Mucosa of stomach (tissue), 1 donor: ENCODE results near the gene STARD3.

Experiments
- H3K27me3 ChIP-seq: one replicate; pipeline ENCODE4 v1.7.0; 2013; ENCODE audit warnings: mild to moderate bottlenecking, low read length; ENCODE audit not compliant: control insufficient read depth, insufficient read depth
- H3K36me3 ChIP-seq: one replicate; pipeline ENCODE4 v1.7.0; 2013; ENCODE audit warnings: low read length; ENCODE audit not compliant: control insufficient read depth, insufficient read depth
- H3K4me1 ChIP-seq: one replicate; pipeline ENCODE4 v1.7.0; 2013; ENCODE audit warnings: mild to moderate bottlenecking, low read length; ENCODE audit not compliant: control insufficient read depth, insufficient read depth
- H3K4me3 ChIP-seq: one replicate; pipeline ENCODE4 v1.7.0; 2013; ENCODE audit warnings: low read length
- H3K9ac ChIP-seq: one replicate; pipeline ENCODE4 v1.7.0; 2013; ENCODE audit warnings: mild to moderate bottlenecking, low read length, moderate library complexity
- H3K9me3 ChIP-seq: one replicate; pipeline ENCODE4 v1.7.0; 2013; ENCODE audit warnings: mild to moderate bottlenecking, low read length, moderate library complexity; ENCODE audit not compliant: control insufficient read depth
- donor health status: Pancreatic carcinoma.

STARD3 gene

DNA sequence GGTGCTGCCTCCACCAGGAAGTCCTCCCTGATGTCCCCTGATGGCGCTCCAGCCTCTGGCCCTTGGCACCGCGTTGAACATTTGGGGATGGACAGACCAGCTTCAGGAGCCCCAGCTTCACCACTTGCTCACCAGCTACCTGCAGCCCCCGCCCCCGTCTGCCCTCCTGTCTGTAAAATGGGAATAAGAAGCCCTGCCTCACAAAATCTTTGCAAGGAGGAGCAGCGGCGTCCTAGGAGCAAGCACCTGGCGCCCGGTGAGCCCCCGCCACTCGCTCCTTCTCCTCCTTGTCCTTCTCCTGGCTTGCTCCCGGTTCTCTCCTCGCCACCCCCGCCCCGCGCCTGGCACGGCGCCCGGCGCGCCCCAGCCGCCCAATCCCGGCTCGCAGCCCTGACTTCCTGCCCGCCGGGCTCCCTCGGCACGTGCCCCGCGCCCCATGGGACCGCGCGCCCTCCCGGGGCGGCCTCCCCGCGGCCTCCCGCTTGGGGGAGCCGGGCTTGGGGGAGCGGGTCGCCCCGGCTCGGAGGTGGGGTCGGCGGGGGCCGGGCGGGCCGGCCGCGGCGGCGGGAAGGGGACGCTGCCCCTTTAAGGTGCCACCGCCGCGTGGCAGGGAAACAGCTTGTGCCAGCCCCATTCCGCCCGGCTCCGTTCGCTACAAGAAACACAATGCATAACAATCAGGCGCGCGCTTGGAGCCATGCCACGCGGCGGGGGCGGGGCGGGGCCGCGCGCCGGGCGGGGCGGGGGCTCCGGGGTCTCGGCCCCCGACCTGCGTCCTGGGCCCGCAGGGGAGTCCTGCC, 19.3 kb upstream of the STARD3 start:
- H3K9ac ChIP-seq = peak overlapping the region; percentile 68
- no peaks in the 10 kb centered on the region for H3K9me3 ChIP-seq
- H3K4me1 ChIP-seq = peaks cover 14% of the 10 kb centered on the region
- no peaks in the 10 kb centered on the region for H3K36me3 ChIP-seq
- H3K4me3 ChIP-seq = no peak overlapping the region
- H3K27me3 ChIP-seq = peaks cover 18% of the 10 kb centered on the region

GRCh38 chr17:39618246-39618913, 18.6 kb upstream of the STARD3 start:
- Histone ChIP-seq H3K9me3 (no peaks in the 10 kb centered on the region), H3K36me3 (no peaks in the 10 kb centered on the region), H3K27me3 (peaks cover 11% of the 10 kb centered on the region), H3K4me1 (peaks cover 18% of the 10 kb centered on the region), H3K9ac (peak overlapping the region; percentile 68), H3K4me3 (peak overlapping the region; percentile 31)

DNA sequence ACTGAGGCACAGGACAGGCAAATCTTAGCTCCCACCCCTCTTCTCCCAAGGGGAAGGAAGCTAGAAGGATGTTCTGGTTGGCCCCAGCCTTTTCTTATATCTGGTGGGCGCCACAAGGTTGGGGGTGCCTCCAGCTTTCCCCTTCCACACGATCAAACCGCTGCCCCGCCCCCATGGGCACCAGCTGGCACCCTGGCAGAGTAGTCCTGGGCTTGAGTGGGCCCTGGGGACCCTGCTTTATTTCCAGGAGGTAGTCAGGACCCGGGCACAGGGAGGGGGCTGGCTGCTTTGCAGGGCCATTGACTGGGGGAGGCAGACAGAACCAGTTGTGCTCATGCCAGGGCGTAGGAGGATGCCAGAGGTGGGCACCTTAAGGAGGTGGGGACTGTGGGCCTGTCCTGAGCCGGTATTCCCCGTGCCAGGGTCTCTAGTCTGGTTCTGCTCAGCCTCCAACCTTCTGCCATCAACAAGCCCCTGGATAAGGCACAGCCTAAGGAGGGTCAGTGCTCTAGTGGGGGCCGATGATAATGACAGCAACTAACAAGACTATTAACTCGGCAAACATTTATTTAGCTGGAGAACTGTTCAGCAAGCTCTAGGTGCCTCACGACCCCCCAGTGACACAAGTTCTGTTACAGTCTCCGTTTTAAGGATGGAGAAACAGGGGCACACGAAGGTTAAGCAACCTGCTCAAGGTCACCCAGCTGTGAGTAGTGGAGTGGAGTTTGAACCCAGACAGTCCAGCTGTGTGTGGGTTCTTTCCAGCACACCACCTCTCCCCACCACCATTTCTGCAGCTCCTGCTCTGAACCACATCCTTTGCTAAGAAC, 17.8 kb upstream of the STARD3 start:
- peaks cover 24% of the 10 kb centered on the region for H3K4me1 ChIP-seq
- H3K27me3 ChIP-seq = peaks cover 7% of the 10 kb centered on the region
- no peaks in the 10 kb centered on the region for H3K36me3 ChIP-seq
- H3K9me3 ChIP-seq = no peaks in the 10 kb centered on the region
- peak overlapping the region; percentile 68 for H3K9ac ChIP-seq
- peak overlapping the region; percentile 31 for H3K4me3 ChIP-seq

DNA sequence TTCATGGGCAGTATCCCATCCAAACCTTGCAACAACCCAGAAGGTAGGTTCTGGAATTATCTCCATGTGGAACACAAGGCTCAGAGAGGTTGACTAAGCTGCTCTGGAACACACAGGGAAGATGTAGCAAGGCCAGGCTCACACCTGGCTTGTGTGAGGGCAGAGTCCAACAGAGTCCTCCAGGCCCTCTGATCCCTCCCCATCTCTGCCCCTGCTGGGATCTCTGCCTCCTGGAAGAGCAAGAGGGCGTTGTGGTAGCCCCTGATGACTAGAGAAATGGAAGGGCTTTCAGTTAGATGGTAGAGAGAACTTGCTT, 17.2 kb upstream of the STARD3 start:
- peaks cover 7% of the 10 kb centered on the region for H3K27me3 ChIP-seq

DNA sequence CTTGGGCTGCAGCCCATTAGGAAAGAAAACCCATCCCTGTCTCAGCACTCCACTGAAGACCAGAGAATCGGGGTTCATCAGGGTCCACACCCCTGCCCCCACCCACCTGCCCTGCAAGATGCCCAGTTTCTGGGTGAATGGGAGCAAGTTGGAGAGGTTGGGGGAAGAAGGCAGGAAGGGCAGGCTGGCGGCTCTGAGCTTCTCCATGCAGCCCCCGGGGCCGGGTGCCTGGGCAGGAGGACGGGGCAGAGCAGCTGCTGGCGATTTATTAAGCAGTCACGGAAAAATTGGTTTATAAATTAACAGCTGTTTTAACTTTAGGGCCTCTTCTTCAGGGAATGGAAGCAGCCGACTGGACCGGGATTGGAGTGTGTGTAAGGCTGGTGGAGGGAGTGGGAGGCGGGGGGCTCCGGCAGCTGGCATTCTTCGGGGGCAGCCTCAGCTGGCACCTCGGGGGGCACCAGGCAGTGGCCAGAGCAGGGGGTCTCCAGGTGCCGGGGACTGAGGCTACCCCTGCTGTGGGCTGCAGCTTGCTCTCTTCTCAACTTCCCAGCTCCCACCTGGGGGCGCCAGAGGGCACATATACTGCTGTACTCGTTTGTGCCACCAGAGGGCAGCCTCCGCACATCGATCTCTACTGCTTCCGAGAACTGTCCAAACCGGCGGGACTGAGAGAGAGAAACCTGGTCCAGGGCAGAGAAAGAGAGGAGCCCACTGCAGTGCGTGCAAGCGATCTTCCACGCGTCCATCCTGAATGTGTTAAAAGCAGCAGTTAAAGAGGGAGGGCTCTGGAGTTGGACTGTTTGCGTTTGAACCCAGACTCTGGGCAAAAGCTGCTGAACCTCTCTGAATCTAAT, 15.2 kb upstream of the STARD3 start:
- Histone ChIP-seq H3K27me3 (peaks cover 16% of the 10 kb centered on the region), H3K4me1 (peaks cover 47% of the 10 kb centered on the region), H3K36me3 (no peaks in the 10 kb centered on the region), H3K4me3 (no peak overlapping the region), H3K9me3 (no peaks in the 10 kb centered on the region), H3K9ac (no peak overlapping the region)

More for the DNA sequence above, 17.2 kb upstream of the STARD3 start:
- Histone ChIP-seq H3K4me3 (no peak overlapping the region), H3K9ac (no peak overlapping the region), H3K9me3 (no peaks in the 10 kb centered on the region), H3K4me1 (peaks cover 27% of the 10 kb centered on the region), H3K36me3 (no peaks in the 10 kb centered on the region)

DNA sequence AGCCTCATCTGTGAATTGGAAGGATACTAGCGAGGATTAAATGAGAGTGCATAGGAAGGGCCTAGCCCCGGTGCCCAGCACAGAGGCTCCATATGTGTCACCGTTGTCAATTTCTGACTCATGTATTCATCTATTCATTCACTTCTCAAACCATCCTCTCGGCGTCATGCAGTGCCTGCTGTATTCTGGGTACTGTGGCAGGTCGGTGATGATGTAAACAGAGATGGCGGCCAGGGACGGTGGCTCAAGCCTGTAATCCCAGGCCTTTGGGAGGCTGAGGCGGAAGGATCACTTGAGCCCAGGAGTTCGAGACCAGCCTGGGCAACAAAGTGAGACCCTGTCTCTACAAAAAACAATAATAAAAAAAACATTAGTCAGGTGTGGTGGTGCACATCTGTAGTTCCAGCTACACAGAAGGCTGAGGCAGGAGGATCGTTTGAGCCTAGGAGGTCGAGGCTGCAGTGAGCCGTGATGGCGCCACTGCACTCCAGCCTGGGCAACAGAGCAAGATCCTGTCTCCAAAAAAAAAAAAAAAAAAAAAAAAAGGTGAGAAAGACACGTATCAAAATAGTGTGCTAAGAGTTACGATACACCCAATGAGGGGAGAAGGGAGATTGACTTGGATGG, 14.5 kb upstream of the STARD3 start:
- H3K9ac ChIP-seq = no peak overlapping the region
- peaks cover 23% of the 10 kb centered on the region for H3K27me3 ChIP-seq
- no peaks in the 10 kb centered on the region for H3K9me3 ChIP-seq
- H3K36me3 ChIP-seq = no peaks in the 10 kb centered on the region
- peaks cover 51% of the 10 kb centered on the region for H3K4me1 ChIP-seq
- no peak overlapping the region for H3K4me3 ChIP-seq

GRCh38 chr17:39623356-39623950, 13.5 kb upstream of the STARD3 start:
- peaks cover 28% of the 10 kb centered on the region for H3K27me3 ChIP-seq
- H3K9ac ChIP-seq = peak overlapping the region; percentile 50
- H3K9me3 ChIP-seq = no peaks in the 10 kb centered on the region
- H3K4me3 ChIP-seq = no peak overlapping the region
- no peaks in the 10 kb centered on the region for H3K36me3 ChIP-seq
- peaks cover 59% of the 10 kb centered on the region for H3K4me1 ChIP-seq

GRCh38 chr17:39624313-39624712, 12.6 kb upstream of the STARD3 start:
- Histone ChIP-seq H3K36me3 (no peaks in the 10 kb centered on the region), H3K27me3 (peaks cover 28% of the 10 kb centered on the region), H3K9ac (no peak overlapping the region)

DNA sequence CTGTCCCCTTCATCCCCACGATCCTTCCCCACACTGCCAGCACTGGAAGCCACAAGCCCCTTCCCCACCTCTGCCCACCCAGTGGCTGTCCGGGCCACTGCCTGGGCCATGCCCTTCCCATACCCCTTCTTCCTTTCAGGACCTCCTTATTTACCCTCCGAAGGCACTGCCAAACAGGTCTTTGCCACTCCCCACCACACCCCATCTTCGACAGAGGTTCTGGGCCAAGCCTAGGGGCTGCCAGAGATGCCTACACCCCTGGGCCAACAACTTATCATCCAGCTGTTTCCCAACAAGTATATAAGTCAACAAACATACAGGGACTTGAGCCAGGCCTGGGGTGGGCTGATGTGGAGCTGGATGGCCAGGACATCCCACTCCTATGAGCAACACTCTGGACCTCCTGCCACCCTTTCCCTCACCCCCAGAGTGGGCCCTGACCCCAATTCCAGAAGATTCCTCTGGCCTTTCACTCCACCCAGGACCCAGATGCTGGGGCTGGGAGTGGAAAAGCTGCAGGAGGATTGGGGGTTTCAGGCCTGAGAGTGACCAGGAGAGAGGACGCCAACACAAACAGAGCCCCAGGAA, 11.7 kb upstream of the STARD3 start:
- peaks cover 64% of the 10 kb centered on the region for H3K4me1 ChIP-seq
- H3K9me3 ChIP-seq = no peaks in the 10 kb centered on the region
- H3K9ac ChIP-seq = no peak overlapping the region
- no peaks in the 10 kb centered on the region for H3K36me3 ChIP-seq
- peaks cover 28% of the 10 kb centered on the region for H3K27me3 ChIP-seq
- no peak overlapping the region for H3K4me3 ChIP-seq

More at GRCh38 chr17:39624313-39624712, 12.6 kb upstream of the STARD3 start:
- H3K4me3 ChIP-seq = no peak overlapping the region
- no peaks in the 10 kb centered on the region for H3K9me3 ChIP-seq
- peaks cover 59% of the 10 kb centered on the region for H3K4me1 ChIP-seq

DNA sequence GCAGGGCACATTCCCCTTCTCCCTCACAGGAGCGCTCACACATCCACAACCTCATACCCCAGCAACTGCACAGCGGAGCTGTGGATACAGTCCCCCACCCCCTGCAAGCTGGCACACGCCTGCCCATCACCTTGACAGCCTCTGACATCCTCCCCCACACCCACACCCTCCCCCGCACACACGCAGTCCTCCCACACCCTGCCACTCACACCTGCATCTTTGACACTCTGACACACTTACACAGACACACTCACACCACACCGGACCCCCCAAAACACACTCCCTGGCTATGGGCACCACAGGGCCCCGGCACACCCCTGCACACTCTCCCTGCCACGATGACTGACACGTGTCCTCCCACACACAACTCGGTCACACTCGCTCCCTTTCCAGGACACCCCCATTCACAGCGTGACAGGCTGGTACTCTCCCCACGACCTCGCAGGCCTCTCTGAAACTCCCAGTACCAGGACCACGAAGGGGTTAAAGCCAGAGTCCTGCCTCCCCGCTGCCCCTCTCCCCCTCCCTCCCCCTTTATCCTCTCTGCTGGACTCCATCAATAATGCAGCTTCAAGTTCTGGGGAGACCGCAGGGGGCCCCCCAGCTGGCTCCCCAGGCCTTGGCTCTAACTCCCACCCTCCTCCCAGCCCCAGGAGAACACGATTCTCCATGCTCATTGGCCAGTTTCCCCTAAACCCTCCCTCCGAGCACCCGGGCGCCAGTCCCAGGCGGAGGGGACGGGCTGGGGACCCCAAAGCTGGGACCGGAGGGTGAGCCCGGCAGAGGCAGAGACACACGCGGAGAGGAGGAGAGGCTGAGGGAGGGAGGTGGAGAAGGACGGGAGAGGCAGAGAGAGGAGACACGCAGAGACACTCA, 10.5 kb upstream of the STARD3 start, which contains the start of gene PPP1R1B:
Gene PPP1R1B (plus strand): TSS at position 782 of the 876 bp plus-strand sequence. CDS start 441 bp downstream, outside the sequence.
- Histone ChIP-seq H3K4me1 (peaks cover 67% of the 10 kb centered on the region), H3K36me3 (no peaks in the 10 kb centered on the region), H3K27me3 (peaks cover 28% of the 10 kb centered on the region), H3K4me3 (peak within 1 kb of the TSS; percentile 47), H3K9me3 (no peaks in the 10 kb centered on the region), H3K9ac (peak within 1 kb of the TSS; percentile 76)
